ENCODE measurements around the gene FBXO21. TPM values are rescaled to one million over a fixed set of nuclear protein-coding genes. Genes with fewer than 3 reads are reported as not detected.

FBXO21 gene
- total and polyA plus RNA-seq, 2 of the 4 experiments (the other 2 are of a cell fraction) = 43.6 to 56.6 TPM

DNA sequence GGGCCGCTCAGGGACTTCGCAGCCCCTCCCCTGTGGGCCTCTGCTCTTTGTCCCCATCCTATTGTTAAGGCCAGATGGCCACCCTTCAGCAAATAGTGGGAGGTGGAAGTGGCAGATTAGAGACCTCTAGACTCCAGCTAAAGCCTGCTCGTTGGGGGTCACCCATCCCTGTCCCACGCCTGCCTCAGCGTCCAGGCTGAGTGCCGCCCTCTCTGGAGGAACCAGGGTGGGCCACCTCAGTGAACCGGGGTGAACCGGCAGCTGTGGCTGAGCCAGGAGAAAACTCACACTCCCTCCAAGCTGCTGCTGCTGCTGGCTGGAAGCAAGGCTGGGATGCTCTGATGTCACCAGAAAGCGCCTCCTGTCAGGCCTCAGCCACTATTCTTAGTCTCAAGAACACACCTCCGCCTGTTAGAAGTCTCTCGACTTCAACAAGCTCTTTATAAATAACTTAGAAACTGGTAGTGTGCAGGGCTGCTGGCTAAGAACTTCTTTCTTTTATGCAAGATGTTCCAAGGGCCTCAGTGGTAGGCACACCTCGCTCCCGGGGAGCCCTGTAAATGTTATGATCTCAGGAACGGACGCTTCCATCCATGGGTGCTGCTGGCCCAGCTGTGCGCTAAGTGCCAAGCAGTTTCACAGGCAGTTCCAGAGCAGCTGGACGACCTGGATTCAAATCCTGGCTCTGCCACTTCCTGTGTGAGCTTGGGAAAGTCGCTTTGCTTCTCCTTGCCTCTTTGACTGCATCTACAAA lies 71.3 kb downstream of the FBXO21 start (continued):
- no peak for TF ChIP-seq RCOR1 (IDR thresholded peaks at IDR 0.05; ENCODE audit: insufficient replicate concordance, low read length)

DNA sequence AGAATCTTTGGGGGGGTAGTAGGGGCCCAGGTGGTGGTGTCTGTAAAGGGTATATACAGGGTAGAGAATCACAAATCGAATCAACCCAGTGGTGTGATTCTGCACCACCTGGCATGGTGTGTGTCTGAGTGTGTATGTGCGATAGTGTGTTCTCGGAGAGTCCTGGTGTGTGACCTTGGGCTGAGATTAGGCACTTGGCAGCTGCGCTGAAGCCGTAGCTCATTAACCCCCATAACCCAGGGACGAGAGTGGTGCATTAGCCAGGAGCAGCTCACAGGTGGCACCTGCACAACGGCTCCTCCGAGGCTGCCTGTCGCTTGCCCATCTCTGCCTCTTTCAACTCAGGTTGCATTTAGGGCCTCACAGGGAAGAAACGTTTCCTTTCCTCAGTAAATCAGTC lies 75.5 kb downstream of the FBXO21 start:
- Histone ChIP-seq H2BK20ac (ENCODE audit: low read depth, low read length) (no peak overlapping the region), H4K20me1 (ENCODE audit: insufficient read depth, low read length) (no peaks in the 10 kb centered on the region), H3K56ac (ENCODE audit: extremely low read depth, insufficient read depth, low read length) (no peak overlapping the region), H2AK5ac (ENCODE audit: low read depth, low read length) (no peak overlapping the region), H3K27me3 (ENCODE audit: control insufficient read depth, insufficient read depth, low read length) (peaks cover 20% of the 10 kb centered on the region; the same call in 1 of the 2 replicates), H2BK5ac (ENCODE audit: low read depth, low read length, poor library complexity, severe bottlenecking) (no peak overlapping the region), H2BK15ac (ENCODE audit: low read depth, low read length) (no peak overlapping the region), H4K5ac (ENCODE audit: low read depth, low read length) (no peak overlapping the region), H3K4me3 (ENCODE audit: insufficient read depth, low read depth, low read length) (no peak overlapping the region), H4K8ac (ENCODE audit: low read depth in 2 of 2, low read length in 2 of 2) (no peak overlapping the region), H2AK9ac (replicated peaks; ENCODE audit: low read depth, low read length, poor library complexity) (no peak overlapping the region), H3K18ac (ENCODE audit: low read depth, low read length) (no peak overlapping the region), H3K27ac (ENCODE audit: insufficient read depth, low read length) (no peak overlapping the region), H2AFZ (replicated peaks; ENCODE audit: low read length, poor library complexity) (no peak overlapping the region), H3K4me2 (ENCODE audit: low read depth, low read length) (no peak overlapping the region), H4K91ac (ENCODE audit: insufficient read depth, low read depth, low read length) (no peak overlapping the region), H3K4me1 (ENCODE audit: control insufficient read depth, insufficient read depth, low read length) (no peaks in the 10 kb centered on the region), H3K36me3 (ENCODE audit: control insufficient read depth, insufficient read depth, low read length) (no peaks in the 10 kb centered on the region), H3K14ac (replicated peaks; ENCODE audit: low read depth, low read length) (no peak overlapping the region), H3K79me1 (ENCODE audit: low read depth in 1 of 2, low read length in 2 of 2) (no peaks in the 10 kb centered on the region), H3K4ac (ENCODE audit: low read depth, low read length) (no peak overlapping the region), H3K9ac (ENCODE audit: low read depth, low read length) (no peak overlapping the region), H3K9me1 (ENCODE audit: insufficient read depth, low read length) (no peaks in the 10 kb centered on the region), H3K9me3 (ENCODE audit: control insufficient read depth, insufficient read depth, low read length) (no peaks in the 10 kb centered on the region), H2BK120ac (ENCODE audit: low read depth, low read length) (no peak overlapping the region), H3K23ac (ENCODE audit: low read depth, low read length) (no peak overlapping the region)
- 100% methylated on average over 1 of the region's 10 CpGs; no CpG with 5 or more reads in 1 of the 2 experiments for whole genome bisulfite sequencing, 2 experiments (ENCODE audit: extremely low coverage in 2 of 2, insufficient read length in 1 of 2)
- dilution Hi-C loops (cut with HindIII; ENCODE audit: low sequenced_read_pairs, unreplicated experiment) (no loop called here), in situ Hi-C loops (cut with MboI; ENCODE audit: low sequenced_read_pairs) (loop anchor here (5.0 kb wide), 1 partner anchor 412 kb away; no protein-coding TSS in a partner anchor), intact Hi-C loops (cut with micrococcal nuclease) (no loop called here)
- CTCF ChIA-PET = interaction anchor here (0.6 kb wide), 1 partner anchor 101 kb away, joined by 4 read pairs; no protein-coding TSS in a partner anchor
- no peak for TF ChIP-seq SMC3 (IDR thresholded peaks at IDR 0.05; ENCODE audit: low read depth, low read length)
- TF ChIP-seq FOS (IDR thresholded peaks at IDR 0.05; ENCODE audit: low read depth, low read length) = no peak
- TF ChIP-seq, protein P1, sequence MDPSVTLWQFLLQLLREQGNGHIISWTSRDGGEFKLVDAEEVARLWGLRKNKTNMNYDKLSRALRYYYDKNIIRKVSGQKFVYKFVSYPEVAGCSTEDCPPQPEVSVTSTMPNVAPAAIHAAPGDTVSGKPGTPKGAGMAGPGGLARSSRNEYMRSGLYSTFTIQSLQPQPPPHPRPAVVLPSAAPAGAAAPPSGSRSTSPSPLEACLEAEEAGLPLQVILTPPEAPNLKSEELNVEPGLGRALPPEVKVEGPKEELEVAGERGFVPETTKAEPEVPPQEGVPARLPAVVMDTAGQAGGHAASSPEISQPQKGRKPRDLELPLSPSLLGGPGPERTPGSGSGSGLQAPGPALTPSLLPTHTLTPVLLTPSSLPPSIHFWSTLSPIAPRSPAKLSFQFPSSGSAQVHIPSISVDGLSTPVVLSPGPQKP (IDR thresholded peaks at IDR 0.05; ENCODE audit: borderline replicate concordance, low read depth, low read length) = no peak
- no peak for TF ChIP-seq CEBPB (IDR thresholded peaks at IDR 0.05; ENCODE audit: low read depth, low read length)
- no peak for TF ChIP-seq CHD1 (IDR thresholded peaks at IDR 0.05; ENCODE audit: low read depth, low read length)
- TF ChIP-seq, protein P2, sequence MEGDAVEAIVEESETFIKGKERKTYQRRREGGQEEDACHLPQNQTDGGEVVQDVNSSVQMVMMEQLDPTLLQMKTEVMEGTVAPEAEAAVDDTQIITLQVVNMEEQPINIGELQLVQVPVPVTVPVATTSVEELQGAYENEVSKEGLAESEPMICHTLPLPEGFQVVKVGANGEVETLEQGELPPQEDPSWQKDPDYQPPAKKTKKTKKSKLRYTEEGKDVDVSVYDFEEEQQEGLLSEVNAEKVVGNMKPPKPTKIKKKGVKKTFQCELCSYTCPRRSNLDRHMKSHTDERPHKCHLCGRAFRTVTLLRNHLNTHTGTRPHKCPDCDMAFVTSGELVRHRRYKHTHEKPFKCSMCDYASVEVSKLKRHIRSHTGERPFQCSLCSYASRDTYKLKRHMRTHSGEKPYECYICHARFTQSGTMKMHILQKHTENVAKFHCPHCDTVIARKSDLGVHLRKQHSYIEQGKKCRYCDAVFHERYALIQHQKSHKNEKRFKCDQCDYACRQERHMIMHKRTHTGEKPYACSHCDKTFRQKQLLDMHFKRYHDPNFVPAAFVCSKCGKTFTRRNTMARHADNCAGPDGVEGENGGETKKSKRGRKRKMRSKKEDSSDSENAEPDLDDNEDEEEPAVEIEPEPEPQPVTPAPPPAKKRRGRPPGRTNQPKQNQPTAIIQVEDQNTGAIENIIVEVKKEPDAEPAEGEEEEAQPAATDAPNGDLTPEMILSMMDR (conservative IDR thresholded peaks at IDR 0.05; ENCODE audit: low read depth, low read length) = no peak
- TF ChIP-seq MAFK (IDR thresholded peaks at IDR 0.05; ENCODE audit: low read depth, low read length) = no peak
- TF ChIP-seq NFE2L2 (IDR thresholded peaks at IDR 0.05; ENCODE audit: low read depth, low read length) = no peak
- TF ChIP-seq, protein P3, sequence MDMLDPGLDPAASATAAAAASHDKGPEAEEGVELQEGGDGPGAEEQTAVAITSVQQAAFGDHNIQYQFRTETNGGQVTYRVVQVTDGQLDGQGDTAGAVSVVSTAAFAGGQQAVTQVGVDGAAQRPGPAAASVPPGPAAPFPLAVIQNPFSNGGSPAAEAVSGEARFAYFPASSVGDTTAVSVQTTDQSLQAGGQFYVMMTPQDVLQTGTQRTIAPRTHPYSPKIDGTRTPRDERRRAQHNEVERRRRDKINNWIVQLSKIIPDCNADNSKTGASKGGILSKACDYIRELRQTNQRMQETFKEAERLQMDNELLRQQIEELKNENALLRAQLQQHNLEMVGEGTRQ (IDR thresholded peaks at IDR 0.05; ENCODE audit: low read depth, low read length) = no peak
- no peak for TF ChIP-seq RCOR1 (IDR thresholded peaks at IDR 0.05; ENCODE audit: insufficient replicate concordance, low read length)
- no peak for TF ChIP-seq POLR2A (IDR thresholded peaks at IDR 0.05; ENCODE audit: low read depth, low read length)
- TF ChIP-seq MXI1 (IDR thresholded peaks at IDR 0.05; ENCODE audit: borderline replicate concordance, low read depth, low read length) = no peak
- POLR2A ChIA-PET (ENCODE audit: unreplicated experiment) = no interaction called here
- BruUV-seq (replicated peaks) = no TSS peak
- DNase-seq (no peak), ATAC-seq (ENCODE audit: low read depth) (no peak)
